Smooth muscle cell (in vitro differentiated cells): Measurements from ENCODE around the gene FRMD4A. TPM values are rescaled to one million over a fixed set of nuclear protein-coding genes. Genes with fewer than 3 reads are reported as not detected.

Experiments
- DNase-seq: peaks from one replicate; lab custom pipeline; 2025; ENCODE audit not compliant: unreplicated experiment; lab: John Stamatoyannopoulos, UW
- H2AFZ ChIP-seq: fragments of 200-600 bp; sonication (generic); 2 replicates; pipeline ENCODE4 v1.6.0; 2016; ENCODE audit warnings: antibody characterized with exemption, low read depth, mild to moderate bottlenecking
- H3F3A ChIP-seq: fragments of 200-600 bp; sonication (generic); 2 replicates; pipeline ENCODE4 v1.6.0; 2017; ENCODE audit warnings: antibody characterized with exemption, low read depth
- H3K27ac ChIP-seq: fragments of 200-600 bp; sonication (generic); 2 replicates; pipeline ENCODE4 v1.5.1; 2016; ENCODE audit warnings: low read depth, mild to moderate bottlenecking
- H3K27me3 ChIP-seq: fragments of 200-600 bp; sonication (generic); 2 replicates; pipeline ENCODE4 v1.6.1; 2016; ENCODE audit warnings: low read depth, mild to moderate bottlenecking
- H3K36me3 ChIP-seq: fragments of 200-600 bp; sonication (generic); 2 replicates; pipeline ENCODE4 v1.5.1; 2016; ENCODE audit warnings: low read depth
- H3K4me1 ChIP-seq: fragments of 200-600 bp; sonication (generic); 2 replicates; pipeline ENCODE4 v1.5.1; 2016; ENCODE audit warnings: low read depth
- H3K4me2 ChIP-seq: fragments of 200-600 bp; sonication (generic); 2 replicates; pipeline ENCODE4 v1.6.0; 2016; ENCODE audit warnings: mild to moderate bottlenecking
- H3K4me3 ChIP-seq: fragments of 200-600 bp; sonication (generic); 2 replicates; pipeline ENCODE4 v1.5.1; 2016; ENCODE audit warnings: mild to moderate bottlenecking
- H3K79me2 ChIP-seq: fragments of 200-600 bp; sonication (generic); 2 replicates; pipeline ENCODE4 v1.6.0; 2016; ENCODE audit warnings: low read depth, mild to moderate bottlenecking
- H3K9ac ChIP-seq: fragments of 200-600 bp; sonication (generic); 2 replicates; pipeline ENCODE4 v1.6.0; 2016; ENCODE audit warnings: low read depth
- H3K9me3 ChIP-seq: fragments of 200-600 bp; sonication (generic); replicated peaks from 2 replicates; pipeline ENCODE4 v1.5.1; 2016; ENCODE audit warnings: low read depth
- H4K20me1 ChIP-seq: fragments of 200-600 bp; sonication (generic); 2 replicates; pipeline ENCODE4 v1.6.0; 2016; ENCODE audit warnings: low read depth
- CTCF ChIP-seq: fragments of 200-600 bp; sonication (generic); IDR thresholded peaks from 2 replicates; pipeline ENCODE4 v1.5.1; 2017; ENCODE audit warnings: borderline replicate concordance, mild to moderate bottlenecking, antibody characterized with exemption; ENCODE audit not compliant: insufficient read depth, poor library complexity, severe bottlenecking
- WGBS: methylation state at CpG from one replicate; pipeline ENCODE4 v1.1.7; 2016; ENCODE audit warnings: low lambda C conversion rate; 5-methylcytosine and 5-hydroxymethylcytosine counted together
- polyA plus RNA-seq: library from polyadenylated mRNA; unstranded; fragments of >200 nt; fragmentation: Nextera tagmentation; extraction: Ambion mirVana; gene quantifications from 2 replicates; pipeline ENCODE4 v1.2.1, GENCODE V29; 2016
- total RNA-seq: library from RNA; depleted of rRNA; stranded (reverse); fragments of >200 nt; gene quantifications from 2 replicates; pipeline ENCODE4 v1.2.3, GENCODE V29; 2014

Gene FRMD4A
- total and polyA plus RNA-seq, 2 experiments from 2014 or later, result 3.0 to 5.4 TPM

- no peaks in the 10 kb centered on the region for H4K20me1 ChIP-seq
- peaks cover 26% of the 10 kb centered on the region for H3K27me3 ChIP-seq
- no peaks in the 10 kb centered on the region for H3K36me3 ChIP-seq
- no peaks in the 10 kb centered on the region for H3K9me3 ChIP-seq
- no peak overlapping the region for H3K4me3 ChIP-seq
- H3K9ac ChIP-seq, result no peak overlapping the region
- no peaks in the 10 kb centered on the region for H3F3A ChIP-seq
- H2AFZ ChIP-seq, result no peak overlapping the region
- DNase-seq, result no peak
- H3K4me1 ChIP-seq, result no peaks in the 10 kb centered on the region
- no peak overlapping the region for H3K27ac ChIP-seq
- no peak for TF ChIP-seq CTCF
- no peak overlapping the region for H3K4me2 ChIP-seq
- H3K79me2 ChIP-seq, result no peaks in the 10 kb centered on the region
- WGBS, result 79% methylated on average over 2 of the region's 2 CpGs
Measured at GRCh38 chr10:14120812-14121211, 209.9 kb downstream of the FRMD4A start.

DNA sequence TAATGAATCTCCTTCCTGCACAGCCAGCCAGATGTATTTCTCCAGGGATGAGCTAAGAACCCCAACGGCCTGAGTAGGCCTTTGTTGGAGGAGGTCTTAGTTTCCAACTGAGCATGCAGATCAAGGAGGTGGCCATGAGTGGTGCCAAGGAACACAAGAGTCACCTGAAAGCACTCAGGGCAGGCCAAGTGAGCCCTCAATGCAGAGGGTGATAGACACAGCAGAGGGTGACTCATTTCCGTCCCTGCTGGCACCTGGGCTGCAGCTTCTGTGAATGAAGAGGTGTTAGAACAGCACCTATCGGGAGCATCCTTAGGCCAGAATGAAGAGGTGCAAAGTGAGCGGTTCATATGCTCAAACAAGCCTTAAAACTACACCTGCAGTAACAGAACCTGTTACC lies 211.8 kb downstream of the FRMD4A start:
- no peak overlapping the region for H3K9ac ChIP-seq
- no peak for DNase-seq
- WGBS, result 85% methylated on average over 4 of the region's 4 CpGs

GRCh38 chr10:14116837-14117236 lies 213.9 kb downstream of the FRMD4A start:
- no peak overlapping the region for H3K27ac ChIP-seq
- no peak overlapping the region for H3K4me2 ChIP-seq
- peaks cover 43% of the 10 kb centered on the region for H3K27me3 ChIP-seq
- H2AFZ ChIP-seq, result no peak overlapping the region
- H3K79me2 ChIP-seq, result no peaks in the 10 kb centered on the region
- no peak overlapping the region for H3K9ac ChIP-seq
- H3K4me1 ChIP-seq, result no peaks in the 10 kb centered on the region
- no peaks in the 10 kb centered on the region for H3F3A ChIP-seq
- H3K36me3 ChIP-seq, result no peaks in the 10 kb centered on the region
- no peaks in the 10 kb centered on the region for H4K20me1 ChIP-seq
- H3K9me3 ChIP-seq, result no peaks in the 10 kb centered on the region
- no peak overlapping the region for H3K4me3 ChIP-seq
- no peak for DNase-seq
- TF ChIP-seq CTCF, result no peak

More for the DNA sequence above, 211.8 kb downstream of the FRMD4A start:
- Histone ChIP-seq H3K4me2 (no peak overlapping the region), H3K4me1 (no peaks in the 10 kb centered on the region), H3K36me3 (no peaks in the 10 kb centered on the region), H3F3A (no peaks in the 10 kb centered on the region), H3K27me3 (peaks cover 31% of the 10 kb centered on the region), H3K27ac (no peak overlapping the region), H3K4me3 (no peak overlapping the region), H3K9me3 (no peaks in the 10 kb centered on the region), H3K79me2 (no peaks in the 10 kb centered on the region), H2AFZ (no peak overlapping the region), H4K20me1 (no peaks in the 10 kb centered on the region)
- TF ChIP-seq CTCF, result no peak

GRCh38 chr10:14116021-14116420 lies 214.7 kb downstream of the FRMD4A start:
- no peaks in the 10 kb centered on the region for H4K20me1 ChIP-seq
- no peaks in the 10 kb centered on the region for H3K36me3 ChIP-seq
- WGBS, result 93% methylated on average over 8 of the region's 8 CpGs
- no peak overlapping the region for H3K27ac ChIP-seq
- no peak overlapping the region for H3K4me3 ChIP-seq
- peaks cover 46% of the 10 kb centered on the region for H3K27me3 ChIP-seq
- H3K9ac ChIP-seq, result no peak overlapping the region
- DNase-seq, result no peak
- no peaks in the 10 kb centered on the region for H3K79me2 ChIP-seq
- H3F3A ChIP-seq, result no peaks in the 10 kb centered on the region
- TF ChIP-seq CTCF, result no peak
- H3K4me1 ChIP-seq, result no peaks in the 10 kb centered on the region
- H2AFZ ChIP-seq, result no peak overlapping the region
- H3K9me3 ChIP-seq, result no peaks in the 10 kb centered on the region
- no peak overlapping the region for H3K4me2 ChIP-seq
